ENCODE data around the gene CES2. TPM values are rescaled to one million over a fixed set of nuclear protein-coding genes. Genes with fewer than 3 reads are reported as not detected.

Gene CES2
- total and polyA plus RNA-seq, 10 donors = 8.0 to 48.1 (median 32.1) TPM

- Histone ChIP-seq H3K27ac (no peak overlapping the region), H3K4me1 (peaks cover 5 to 28% (median 21%) of the 10 kb centered on the region in 6 donors), H3K36me3 (no peaks in the 10 kb centered on the region), H3K4me3 (no peak overlapping the region), H3K9me3 (peaks cover 0 to 5% (median 0%) of the 10 kb centered on the region in 8 donors), H3K27me3 (replicated peaks in 1 of 7) (peaks cover 0 to 60% (median 17%) of the 10 kb centered on the region in 7 donors)
- 79 to 86% (median 80%) methylated on average over 4 of the region's 4 CpGs for WGBS, 5 donors
- TF ChIP-seq, protein P1, sequence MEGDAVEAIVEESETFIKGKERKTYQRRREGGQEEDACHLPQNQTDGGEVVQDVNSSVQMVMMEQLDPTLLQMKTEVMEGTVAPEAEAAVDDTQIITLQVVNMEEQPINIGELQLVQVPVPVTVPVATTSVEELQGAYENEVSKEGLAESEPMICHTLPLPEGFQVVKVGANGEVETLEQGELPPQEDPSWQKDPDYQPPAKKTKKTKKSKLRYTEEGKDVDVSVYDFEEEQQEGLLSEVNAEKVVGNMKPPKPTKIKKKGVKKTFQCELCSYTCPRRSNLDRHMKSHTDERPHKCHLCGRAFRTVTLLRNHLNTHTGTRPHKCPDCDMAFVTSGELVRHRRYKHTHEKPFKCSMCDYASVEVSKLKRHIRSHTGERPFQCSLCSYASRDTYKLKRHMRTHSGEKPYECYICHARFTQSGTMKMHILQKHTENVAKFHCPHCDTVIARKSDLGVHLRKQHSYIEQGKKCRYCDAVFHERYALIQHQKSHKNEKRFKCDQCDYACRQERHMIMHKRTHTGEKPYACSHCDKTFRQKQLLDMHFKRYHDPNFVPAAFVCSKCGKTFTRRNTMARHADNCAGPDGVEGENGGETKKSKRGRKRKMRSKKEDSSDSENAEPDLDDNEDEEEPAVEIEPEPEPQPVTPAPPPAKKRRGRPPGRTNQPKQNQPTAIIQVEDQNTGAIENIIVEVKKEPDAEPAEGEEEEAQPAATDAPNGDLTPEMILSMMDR (IDR thresholded peaks at IDR 0.05 in 8 of 11, conservative IDR thresholded peaks at IDR 0.05 in 3 of 11) = no peak
- TF ChIP-seq POLR2AphosphoS5 (IDR thresholded peaks at IDR 0.05) (no peak), POLR2A (IDR thresholded peaks at IDR 0.05) (no peak)
- DNase-seq = no peak
- intact Hi-C loops (cut with DNase I; ENCODE audit: low total_unique reads) = no loop called here
Observed at GRCh38 chr16:66950971-66951790, 15.9 kb downstream of the CES2 start.

DNA sequence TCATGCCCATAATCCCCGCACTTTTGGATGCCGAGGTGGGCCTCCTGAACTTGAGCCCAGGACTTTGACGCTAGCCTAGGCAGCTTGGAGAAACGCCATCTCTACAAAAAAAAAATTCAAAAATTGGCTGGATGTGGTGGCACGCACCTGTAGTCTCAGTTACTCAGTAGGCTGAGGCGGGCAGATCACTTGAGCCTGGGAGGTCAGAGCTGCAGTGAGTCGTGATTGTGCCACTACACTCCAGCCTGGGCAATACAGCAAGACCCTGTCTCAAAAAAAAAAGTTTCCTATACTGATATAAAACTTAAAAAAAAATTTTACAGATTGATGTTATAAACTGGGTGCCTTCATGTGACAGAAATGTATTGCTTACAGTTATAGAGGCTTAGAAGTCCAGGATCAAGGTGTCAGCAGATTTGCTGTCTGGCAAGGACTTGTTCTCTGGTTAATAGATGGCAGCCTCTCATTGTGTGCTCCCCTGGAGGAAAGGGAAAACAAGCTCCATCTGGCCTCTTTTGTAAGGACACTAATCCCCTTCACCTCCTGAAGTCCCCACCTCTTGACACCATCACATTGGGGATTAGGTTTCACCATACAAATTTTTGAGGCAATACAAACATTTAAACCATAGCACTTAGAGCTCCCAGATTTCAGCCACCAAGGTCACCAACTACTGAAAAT is 17.3 kb downstream of the CES2 start:
- Histone ChIP-seq H3K36me3 (no peaks in the 10 kb centered on the region), H3K27ac (no peak overlapping the region), H3K27me3 (replicated peaks in 1 of 7) (peaks cover 0 to 59% (median 17%) of the 10 kb centered on the region in 7 donors), H3K9me3 (peaks cover 0 to 5% (median 0%) of the 10 kb centered on the region in 8 donors), H3K4me1 (peaks cover 5 to 19% (median 13%) of the 10 kb centered on the region in 6 donors), H3K4me3 (no peak overlapping the region)
- TF ChIP-seq, protein P1 (IDR thresholded peaks at IDR 0.05 in 8 of 11, conservative IDR thresholded peaks at IDR 0.05 in 3 of 11) = no peak
- TF ChIP-seq POLR2A (IDR thresholded peaks at IDR 0.05) = no peak
- intact Hi-C loops (cut with DNase I; ENCODE audit: low total_unique reads) = no loop called here
- 79 to 90% (median 87%) methylated on average over 7 of the region's 7 CpGs for WGBS, 5 donors
- DNase-seq = no peak

DNA sequence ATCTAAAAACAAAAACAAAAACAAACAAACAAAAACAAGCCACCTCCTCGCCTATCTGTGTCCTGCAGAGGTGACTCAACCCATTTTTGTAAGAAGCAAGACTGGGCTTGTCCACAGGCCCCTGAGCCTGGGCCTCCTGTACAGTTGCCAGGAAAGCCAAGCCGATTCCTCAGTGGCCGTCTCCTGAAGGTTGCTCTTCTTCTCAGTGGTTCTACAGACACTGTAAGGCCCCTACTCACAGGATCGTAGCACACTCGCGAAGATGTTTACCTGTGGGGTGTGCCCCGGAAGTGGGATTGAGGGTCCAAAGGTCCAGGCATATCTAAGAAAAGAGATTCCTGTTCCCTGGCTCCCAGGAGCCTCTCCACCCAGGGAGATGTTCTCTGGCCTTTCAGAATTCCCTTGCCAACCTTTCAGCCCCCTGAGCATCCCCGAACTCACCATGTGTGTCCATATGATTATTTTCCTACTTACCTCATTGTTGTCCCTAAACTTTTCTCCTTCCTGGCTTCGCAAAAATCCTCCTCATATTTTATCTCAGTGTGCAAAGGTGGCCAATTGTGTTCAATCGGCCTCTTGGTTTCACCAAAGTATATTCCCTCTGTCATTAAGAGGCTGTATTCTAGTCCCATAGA is 18.3 kb downstream of the CES2 start:
- DNase-seq = no peak
- Histone ChIP-seq H3K27ac (no peak overlapping the region), H3K36me3 (no peaks in the 10 kb centered on the region), H3K4me3 (no peak overlapping the region), H3K4me1 (peaks cover 2 to 10% (median 5%) of the 10 kb centered on the region in 6 donors), H3K27me3 (replicated peaks in 1 of 7) (peaks cover 0 to 48% (median 13%) of the 10 kb centered on the region in 7 donors), H3K9me3 (peaks cover 0 to 5% (median 0%) of the 10 kb centered on the region in 8 donors)
- intact Hi-C loops (cut with DNase I; ENCODE audit: low total_unique reads) = no loop called here
- TF ChIP-seq POLR2A (IDR thresholded peaks at IDR 0.05) (no peak), POLR2AphosphoS5 (IDR thresholded peaks at IDR 0.05) (no peak)
- TF ChIP-seq, protein P1 (IDR thresholded peaks at IDR 0.05 in 8 of 11, conservative IDR thresholded peaks at IDR 0.05 in 3 of 11) = no peak
- WGBS, 5 donors = 76 to 89% (median 86%) methylated on average over 10 of the region's 10 CpGs
